HG03571 (cell line): Measurements from ENCODE around the gene DDR1.
A peak's percentile ranks its signal among the peaks of the same experiment; 100 is the strongest.
"Not testable (repeated sequence)": the region's sequence is repeated elsewhere in the genome, so short reads cannot be mapped to it uniquely, and the experiment has no call there.

Experiments
- ATAC-seq: cut with Tn5 transposase; IDR thresholded peaks from one replicate; pipeline ENCODE4 v1.9.1; 2021; ENCODE audit not compliant: unreplicated experiment

The DDR1 gene

GRCh38 chr6:30852459-30852858 lies 31.9 kb upstream of the DDR1 start:
- not testable (repeated sequence) for ATAC-seq

GRCh38 chr6:30854285-30855040 lies 29.9 kb upstream of the DDR1 start:
- ATAC-seq = no peak

- ATAC-seq = no peak
These were observed 28.8 kb upstream of the DDR1 start for GRCh38 chr6:30855429-30856075.

GRCh38 chr6:30857112-30857511 lies 27.2 kb upstream of the DDR1 start:
- no peak for ATAC-seq

- no peak for ATAC-seq
These were observed 26.8 kb upstream of the DDR1 start for GRCh38 chr6:30857549-30857948.

GRCh38 chr6:30859726-30860125 lies 24.6 kb upstream of the DDR1 start:
- not testable (repeated sequence) for ATAC-seq

GRCh38 chr6:30861257-30862048 lies 22.9 kb upstream of the DDR1 start:
- no peak for ATAC-seq

GRCh38 chr6:30862156-30862875 lies 22.0 kb upstream of the DDR1 start:
- no peak for ATAC-seq

- no peak for ATAC-seq
These were observed 20.0 kb upstream of the DDR1 start for GRCh38 chr6:30864325-30864724.

- ATAC-seq = not testable (repeated sequence)
These were observed 15.0 kb upstream of the DDR1 start for GRCh38 chr6:30869241-30869749.

- no peak for ATAC-seq
These were observed 13.8 kb upstream of the DDR1 start for GRCh38 chr6:30870546-30870945.

- ATAC-seq = no peak
These were observed 12.6 kb upstream of the DDR1 start for GRCh38 chr6:30871592-30872183.

- no peak for ATAC-seq
These were observed 11.1 kb upstream of the DDR1 start for GRCh38 chr6:30873137-30873640.

- ATAC-seq = not testable (repeated sequence)
These were observed 10.5 kb upstream of the DDR1 start for GRCh38 chr6:30873795-30874194.

- ATAC-seq = no peak
These were observed 8.9 kb upstream of the DDR1 start for GRCh38 chr6:30875244-30876038.

- ATAC-seq = no peak
These were observed 8.1 kb upstream of the DDR1 start for GRCh38 chr6:30876039-30876730.

- ATAC-seq = peak; percentile 49
These were observed 6.7 kb upstream of the DDR1 start for GRCh38 chr6:30877419-30878262.
